ENCODE data around the gene RIGI.
"Not testable (repeated sequence)": the region's sequence is repeated elsewhere in the genome, so short reads cannot be mapped to it uniquely, and the experiment has no call there.

Gene RIGI

GRCh38 chr9:32526041-32526706 lies at the start of gene RIGI:
TSS of gene RIGI (minus strand) at chr9:32526196. CDS start at chr9:32526166, 30 bp downstream.
- DNase-seq (ENCODE audit: low read depth in 2 of 2), result peak; percentile 45 to 57

GRCh38 chr9:32574858-32575257 lies 48.9 kb upstream of the RIGI start:
- DNase-seq (ENCODE audit: low read depth in 2 of 2), result no peak

DNA sequence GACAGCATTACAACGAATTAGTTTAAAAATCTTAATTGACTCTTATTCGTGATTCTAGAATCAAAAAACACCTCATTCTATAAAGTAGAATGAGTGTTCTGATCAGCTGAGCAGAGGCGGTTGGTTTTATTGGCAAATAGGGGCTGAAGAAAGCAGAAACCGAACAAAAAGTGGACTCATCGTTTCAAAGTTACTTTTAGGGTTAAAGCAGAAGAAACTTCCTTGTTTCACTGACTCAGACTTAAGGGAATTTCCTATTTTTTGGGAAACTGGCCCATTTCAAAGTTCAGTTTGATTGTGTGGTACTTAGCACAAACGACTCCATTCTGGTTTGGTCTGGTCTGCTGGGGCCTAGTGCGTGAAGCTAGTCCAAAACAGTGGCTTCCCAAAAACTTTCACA lies 47.8 kb upstream of the RIGI start:
- no peak for DNase-seq (ENCODE audit: low read depth in 2 of 2)

DNA sequence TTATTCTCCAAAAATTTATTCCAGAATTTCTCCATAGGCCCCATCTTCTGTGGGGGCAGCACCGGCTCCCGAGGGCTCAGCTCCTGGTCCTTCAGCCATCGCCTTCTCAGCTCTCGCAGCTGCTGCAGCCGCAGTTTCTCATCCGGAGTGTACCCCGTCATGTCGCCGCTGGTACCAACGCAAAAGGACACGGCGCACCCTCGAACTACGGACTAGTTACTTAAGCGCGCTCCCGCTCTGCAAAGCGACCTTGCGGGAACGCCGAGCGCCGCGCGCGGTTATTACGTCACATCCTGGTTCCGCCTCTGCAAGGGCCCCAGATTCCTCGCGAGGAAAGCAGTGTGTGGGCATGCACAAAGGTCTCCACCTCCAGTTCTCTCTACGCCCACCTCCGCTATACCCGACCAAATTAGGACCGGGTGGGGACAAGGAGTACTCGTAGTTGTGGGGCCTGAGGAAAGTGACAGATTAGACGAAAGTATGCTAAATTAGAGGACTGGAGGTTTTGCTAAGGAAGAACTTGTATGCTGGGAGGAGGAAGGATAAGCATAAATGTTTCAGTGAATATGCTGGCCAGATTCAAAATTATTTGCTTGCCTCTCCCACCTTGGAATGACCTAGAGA lies 47.0 kb upstream of the RIGI start, which contains the start of gene NDUFB6:
TSS of gene NDUFB6 (minus strand) at position 260 of the 624 bp plus-strand sequence. CDS start at position 161, 99 bp downstream.
- peak; percentile 90 to 95 for DNase-seq (ENCODE audit: low read depth in 2 of 2)

GRCh38 chr9:32571969-32572899 lies 46.2 kb upstream of the RIGI start:
- DNase-seq (ENCODE audit: low read depth in 2 of 2), result peak; percentile 52 to 54

DNA sequence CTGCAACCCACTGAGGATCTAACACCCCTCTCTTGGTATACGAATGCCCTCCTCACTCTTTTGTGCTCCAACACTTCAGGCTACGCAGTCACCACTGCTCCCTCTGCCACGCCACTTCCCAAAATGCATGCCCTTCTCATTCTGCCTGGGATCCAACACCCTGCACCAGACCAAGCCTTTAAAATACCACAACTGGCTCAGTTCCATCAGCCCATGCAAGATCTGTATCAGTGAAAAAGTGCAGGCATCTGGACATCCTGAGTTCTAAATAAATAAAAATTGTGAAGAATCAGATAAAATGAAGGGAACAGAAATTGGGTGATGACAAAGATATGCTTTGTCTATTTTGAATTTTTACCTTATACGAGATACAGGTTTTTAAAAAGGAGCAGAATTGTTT lies 44.3 kb upstream of the RIGI start:
- no peak for DNase-seq (ENCODE audit: low read depth in 2 of 2)

DNA sequence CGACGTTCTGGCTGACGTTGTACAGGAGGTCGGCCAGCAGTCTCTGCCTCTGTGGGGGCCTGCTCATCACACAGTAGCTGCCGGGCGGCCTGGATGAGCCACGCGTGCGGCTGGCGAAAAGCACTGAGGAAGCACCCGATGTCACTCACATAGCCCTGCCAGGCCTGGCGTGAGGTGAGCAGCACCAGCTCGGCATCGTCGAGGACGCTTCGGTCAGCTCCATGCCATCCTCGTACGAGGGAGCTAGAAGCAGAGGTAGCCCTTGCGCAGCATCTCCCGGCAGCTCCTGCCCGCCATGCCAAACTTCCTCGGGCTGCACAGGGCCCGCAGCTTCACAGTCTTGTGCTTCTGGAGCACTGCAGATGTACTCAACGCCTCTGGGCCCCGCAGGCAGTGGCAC lies 40.8 kb upstream of the RIGI start:
- DNase-seq (ENCODE audit: low read depth in 2 of 2), result no peak

DNA sequence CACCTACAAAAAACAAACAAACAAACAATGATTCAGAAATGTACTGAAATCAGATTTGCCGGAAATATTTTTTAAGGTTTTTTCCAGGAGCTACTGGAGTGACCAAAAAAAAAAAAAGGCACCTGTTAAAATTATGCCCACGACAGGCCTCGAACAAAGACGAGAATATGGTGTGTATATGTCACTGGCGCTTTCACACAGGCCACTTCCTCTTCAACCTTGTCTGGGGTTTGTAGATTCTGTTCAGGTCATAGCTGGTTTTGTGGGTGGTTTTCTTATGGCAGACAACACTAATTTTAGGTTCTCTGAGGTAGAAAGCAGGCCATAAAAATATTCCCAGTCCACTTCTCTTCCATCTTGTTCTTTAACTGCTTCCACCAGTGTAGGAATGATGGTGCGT lies 40.0 kb upstream of the RIGI start:
- DNase-seq (ENCODE audit: low read depth in 2 of 2), result no peak

GRCh38 chr9:32558408-32558934 lies 32.5 kb upstream of the RIGI start:
- no peak for DNase-seq (ENCODE audit: low read depth in 2 of 2)

DNA sequence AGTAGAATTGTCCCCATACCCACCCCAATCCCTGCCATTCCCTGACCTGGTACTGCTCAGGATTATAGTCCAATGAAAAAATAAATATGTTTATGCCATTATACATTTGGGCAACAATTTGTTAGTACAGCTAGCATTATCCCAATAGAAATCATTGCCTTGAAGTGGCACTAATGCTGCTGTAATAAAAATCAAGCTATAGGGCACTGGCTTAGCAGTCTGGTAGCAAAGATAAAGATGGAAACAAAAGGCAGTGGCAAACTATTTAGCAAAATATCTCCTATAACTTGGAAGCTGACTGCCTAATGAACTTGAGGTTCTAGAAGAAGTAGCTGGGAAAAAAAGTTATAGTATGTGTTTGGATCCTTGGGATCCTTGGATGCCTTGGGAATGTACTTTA lies 28.6 kb upstream of the RIGI start:
- no peak for DNase-seq (ENCODE audit: low read depth in 2 of 2)

GRCh38 chr9:32554107-32554506 lies 28.1 kb upstream of the RIGI start:
- no peak for DNase-seq (ENCODE audit: low read depth in 2 of 2)

DNA sequence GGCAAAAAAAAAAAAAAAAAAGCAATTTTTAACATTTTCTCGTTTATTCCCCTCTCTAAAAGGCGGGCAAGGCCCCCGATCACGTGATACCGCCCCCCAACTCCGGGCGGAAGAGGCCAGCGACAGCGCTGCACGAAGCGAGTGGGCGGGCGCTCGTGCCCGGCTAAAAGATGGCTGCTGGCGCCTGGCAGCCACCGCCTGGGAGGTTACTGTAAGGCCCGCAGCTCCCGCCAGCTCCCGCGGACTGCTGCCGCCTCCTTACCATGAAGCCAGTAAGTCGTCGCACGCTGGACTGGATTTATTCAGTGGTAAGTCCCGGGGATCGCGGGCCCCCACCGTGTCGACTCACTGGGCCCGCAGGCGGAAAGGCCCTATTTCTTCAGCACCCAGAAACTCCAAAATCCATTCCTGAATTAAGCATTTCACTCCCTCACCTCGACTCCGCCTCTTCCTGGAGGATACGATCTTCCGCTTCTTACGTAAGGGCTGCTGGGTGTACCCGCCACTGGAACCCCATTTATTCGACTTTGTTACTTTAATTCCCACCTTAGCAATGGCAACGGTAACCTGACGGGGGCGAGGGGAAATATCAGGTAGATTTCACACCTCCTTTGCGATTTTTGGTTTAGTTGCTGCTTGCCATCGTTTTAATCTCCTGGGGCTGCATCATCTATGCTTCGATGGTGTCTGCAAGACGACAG lies 26.3 kb upstream of the RIGI start, which contains the start of the genes SMIM27 and TOPORS:
TSS of gene SMIM27 (plus strand) at position 156 of the 701 bp plus-strand sequence. CDS start at position 264, 108 bp downstream.
TSS of gene TOPORS (minus strand) at position 415 of the 701 bp plus-strand sequence. CDS start at position 265, 150 bp downstream.
- peak; percentile 82 to 86 for DNase-seq (ENCODE audit: low read depth in 2 of 2)

GRCh38 chr9:32551276-32552051 lies 25.5 kb upstream of the RIGI start:
- DNase-seq (ENCODE audit: low read depth in 2 of 2), result peak; percentile 27

GRCh38 chr9:32550562-32551275 lies 24.7 kb upstream of the RIGI start:
- DNase-seq (ENCODE audit: low read depth in 2 of 2), result peak; percentile 84 to 85

DNA sequence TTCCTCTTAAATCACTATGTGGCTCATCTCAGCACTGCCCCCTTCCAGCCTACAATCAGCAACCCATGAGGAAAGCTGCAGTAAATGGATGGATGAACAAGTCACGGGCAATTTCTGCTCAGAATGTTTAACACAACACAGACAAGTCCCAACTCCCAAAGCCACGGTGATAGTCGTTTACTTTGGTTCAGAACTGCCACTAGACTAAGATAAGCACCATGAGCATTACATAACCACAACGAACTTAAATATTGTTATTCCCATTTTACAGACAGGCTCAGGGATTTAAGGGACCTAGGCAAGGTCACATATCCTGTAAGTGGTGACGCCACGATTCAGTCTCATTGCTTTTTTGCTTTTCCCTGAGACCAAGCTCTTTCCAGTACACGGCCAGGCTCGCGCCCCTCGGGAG lies 24.2 kb upstream of the RIGI start:
- DNase-seq (ENCODE audit: low read depth in 2 of 2), result no peak

DNA sequence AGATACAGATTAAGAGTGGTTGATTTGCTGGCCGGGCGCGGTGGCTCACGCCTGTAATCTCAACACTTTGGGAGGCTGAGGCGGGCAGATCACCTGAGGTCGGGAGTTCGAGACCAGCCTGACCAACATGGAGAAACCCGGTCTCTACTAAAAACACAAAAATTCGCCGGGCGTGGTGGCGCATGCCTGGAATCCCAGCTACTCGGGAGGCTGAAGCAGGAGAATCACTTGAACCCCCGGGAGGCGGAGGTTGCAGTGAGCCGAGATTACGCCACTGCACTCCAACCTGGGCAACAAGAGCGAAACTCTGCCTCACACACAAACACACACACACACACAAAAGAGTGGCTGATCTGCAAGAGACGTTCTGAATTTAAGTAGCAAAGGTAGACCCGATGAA lies 22.2 kb upstream of the RIGI start:
- not testable (repeated sequence) for DNase-seq (ENCODE audit: low read depth in 2 of 2)

GRCh38 chr9:32545884-32546283 lies 19.9 kb upstream of the RIGI start:
- DNase-seq (ENCODE audit: low read depth in 2 of 2), result no peak

GRCh38 chr9:32543047-32543446 lies 17.1 kb upstream of the RIGI start:
- no peak for DNase-seq (ENCODE audit: low read depth in 2 of 2)

DNA sequence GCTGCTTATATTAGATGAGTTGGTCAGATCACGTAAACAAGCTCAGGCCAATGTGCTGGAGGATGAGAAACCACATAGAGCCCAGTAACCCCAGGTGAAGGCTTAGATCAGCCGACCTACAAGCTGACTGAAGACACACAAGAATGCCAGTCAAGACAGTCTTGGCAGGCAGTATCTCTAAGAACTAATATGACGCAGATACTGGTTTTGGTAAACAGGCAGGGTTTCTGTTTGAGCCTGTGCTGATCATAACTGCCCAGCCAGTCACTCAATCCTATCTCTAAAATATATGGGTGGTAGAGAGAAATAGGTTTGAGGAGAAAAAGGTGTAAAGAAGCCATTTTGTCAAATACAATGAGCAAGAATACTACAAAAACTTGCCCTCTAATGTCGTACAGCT lies 7.8 kb upstream of the RIGI start:
- DNase-seq (ENCODE audit: low read depth in 2 of 2), result no peak

- DNase-seq (ENCODE audit: low read depth in 2 of 2), result no peak
These were observed 7.3 kb upstream of the RIGI start for GRCh38 chr9:32533336-32533735.
